ENCODE measurements around the gene ADGRG1. TPM values are rescaled to one million over a fixed set of nuclear protein-coding genes. Genes with fewer than 3 reads are reported as not detected.
"Not testable (repeated sequence)": the region's sequence is repeated elsewhere in the genome, so short reads cannot be mapped to it uniquely, and the experiment has no call there.

ADGRG1 gene
- total RNA-seq, 2 experiments from 2014 or later, result 3.3 to 3.7 TPM

- Mint-ChIP-seq H3K4me1 (ENCODE audit: low read depth) (peaks cover 70% of the 10 kb centered on the region), H3K27me3 (ENCODE audit: low read depth) (no peaks in the 10 kb centered on the region), H3K36me3 (ENCODE audit: low read depth) (peaks cover 55% of the 10 kb centered on the region), H3K4me3 (no peak overlapping the region), H3K27ac (no peak overlapping the region), H3K9me3 (ENCODE audit: insufficient read depth) (peaks cover 31% of the 10 kb centered on the region)
- POLR2A ChIA-PET, result interaction anchor here (1.2 to 5.0 kb wide), 4 partner anchors 7 to 142 kb away, joined by 6 to 34 read pairs (median 34); no protein-coding TSS in a partner anchor
- CTCF ChIA-PET, result interaction anchor here (1.1 to 7.7 kb wide), 9 partner anchors 7 to 142 kb away, joined by 3 to 179 read pairs (median 5); no protein-coding TSS in a partner anchor
- DNase-seq, result no peak
- ATAC-seq, result no peak
Observed at GRCh38 chr16:57593990-57594389, 34.4 kb upstream of the ADGRG1 start.

GRCh38 chr16:57594531-57595031 is 33.8 kb upstream of the ADGRG1 start:
- ATAC-seq (no peak), DNase-seq (no peak)
- Mint-ChIP-seq H3K27me3 (ENCODE audit: low read depth) (no peaks in the 10 kb centered on the region), H3K36me3 (ENCODE audit: low read depth) (peaks cover 61% of the 10 kb centered on the region), H3K4me1 (ENCODE audit: low read depth) (peaks cover 71% of the 10 kb centered on the region), H3K9me3 (ENCODE audit: insufficient read depth) (peaks cover 31% of the 10 kb centered on the region), H3K27ac (no peak overlapping the region), H3K4me3 (no peak overlapping the region)
- ChIA-PET POLR2A (interaction anchor here (1.2 to 5.0 kb wide), 3 partner anchors 7 to 53 kb away, joined by 5 to 34 read pairs (median 33); no protein-coding TSS in a partner anchor), CTCF (interaction anchor here (1.8 to 7.7 kb wide), 5 partner anchors 7 to 53 kb away, joined by 5 to 179 read pairs (median 107); no protein-coding TSS in a partner anchor)

DNA sequence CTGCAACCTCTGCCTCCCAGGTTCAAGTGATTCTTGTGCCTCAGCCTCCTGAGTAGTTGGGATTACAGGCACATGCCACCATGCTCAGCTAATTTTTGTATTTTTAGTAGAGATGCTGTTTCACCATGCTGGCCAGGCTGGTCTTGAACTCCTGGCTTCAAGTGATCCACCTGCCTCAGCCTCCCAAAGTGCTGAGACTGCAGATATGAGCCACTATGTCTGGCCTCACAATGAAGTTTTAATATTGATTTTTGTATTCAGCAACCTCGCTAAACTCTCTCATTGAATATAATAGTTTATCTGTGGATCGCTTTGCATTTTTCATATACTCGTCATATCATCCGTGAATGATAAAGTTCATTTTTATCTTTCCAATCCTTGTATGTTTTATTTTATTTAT is 32.2 kb upstream of the ADGRG1 start:
- Mint-ChIP-seq H3K9me3 (ENCODE audit: insufficient read depth) (peaks cover 31% of the 10 kb centered on the region), H3K36me3 (ENCODE audit: low read depth) (peaks cover 68% of the 10 kb centered on the region), H3K4me1 (ENCODE audit: low read depth) (peaks cover 72% of the 10 kb centered on the region)
- H3K27me3 Mint-ChIP-seq (ENCODE audit: low read depth); ATAC-seq; H3K27ac Mint-ChIP-seq; POLR2A ChIA-PET; DNase-seq; H3K4me3 Mint-ChIP-seq: not testable (repeated sequence)
- CTCF ChIA-PET, result interaction anchor here (1.5 to 6.8 kb wide), 2 partner anchors 16 to 52 kb away, joined by 9 to 105 read pairs; no protein-coding TSS in a partner anchor

- POLR2A ChIA-PET, result no interaction called here
- Mint-ChIP-seq H3K9me3 (ENCODE audit: insufficient read depth) (peaks cover 31% of the 10 kb centered on the region), H3K27me3 (ENCODE audit: low read depth) (no peaks in the 10 kb centered on the region), H3K36me3 (ENCODE audit: low read depth) (peaks cover 64% of the 10 kb centered on the region), H3K27ac (no peak overlapping the region), H3K4me3 (no peak overlapping the region), H3K4me1 (ENCODE audit: low read depth) (peaks cover 72% of the 10 kb centered on the region)
- DNase-seq (no peak), ATAC-seq (no peak)
- CTCF ChIA-PET, result interaction anchor here (5.8 to 8.6 kb wide), 3 partner anchors 14 to 49 kb away, joined by 93 to 111 read pairs (median 105); no protein-coding TSS in a partner anchor
Observed at GRCh38 chr16:57598437-57598836, 30.0 kb upstream of the ADGRG1 start.

DNA sequence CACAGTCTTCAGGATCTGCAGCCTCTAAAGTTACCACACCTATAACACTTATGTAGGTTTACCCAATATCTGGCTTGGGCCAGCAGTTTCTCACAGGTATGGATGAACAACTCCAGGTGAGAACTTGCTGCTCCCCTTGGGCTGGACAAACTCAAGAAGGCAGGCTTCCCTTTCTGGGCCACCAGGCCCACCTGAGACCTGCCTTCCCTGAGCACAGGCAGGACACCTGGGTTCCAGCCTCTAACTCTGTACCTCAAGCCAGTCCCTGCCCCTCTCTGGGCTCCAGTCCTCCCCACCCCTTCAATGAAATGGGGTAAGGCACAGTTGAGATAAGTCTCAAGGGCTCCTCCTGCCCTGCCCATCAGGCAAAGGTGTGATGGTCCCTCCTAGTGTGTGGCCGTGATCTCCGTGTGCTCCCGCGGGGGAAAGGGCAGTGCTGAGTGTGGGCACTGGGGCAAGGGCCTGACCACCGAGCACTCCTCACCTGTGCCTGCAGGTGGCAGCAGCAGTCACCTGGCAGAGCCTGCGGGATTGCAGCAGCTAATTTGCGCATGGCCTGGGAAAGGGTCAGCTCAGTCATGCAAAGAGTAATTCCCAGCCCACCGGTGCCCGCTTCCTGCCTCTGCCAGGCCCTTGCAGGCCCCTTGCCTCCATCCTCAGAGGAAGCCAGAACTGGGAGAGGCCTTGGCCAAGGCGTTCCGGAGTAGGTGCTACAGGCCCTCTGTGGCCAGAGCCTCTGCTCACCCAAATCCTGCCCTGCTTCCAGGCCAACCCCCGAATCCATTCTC is 28.2 kb upstream of the ADGRG1 start:
- Mint-ChIP-seq H3K27me3 (ENCODE audit: low read depth) (no peaks in the 10 kb centered on the region), H3K27ac (peak overlapping the region; percentile 99), H3K9me3 (ENCODE audit: insufficient read depth) (peaks cover 26% of the 10 kb centered on the region), H3K4me3 (peak overlapping the region; percentile 8), H3K4me1 (ENCODE audit: low read depth) (peaks cover 67% of the 10 kb centered on the region), H3K36me3 (ENCODE audit: low read depth) (peaks cover 53% of the 10 kb centered on the region)
- ChIA-PET POLR2A (interaction anchor here (1.0 to 2.6 kb wide), 3 partner anchors 8 to 10 kb away, joined by 3 to 34 read pairs (median 22); no protein-coding TSS in a partner anchor), CTCF (interaction anchor here (0.8 to 8.6 kb wide), 8 partner anchors 10 to 589 kb away, joined by 3 to 111 read pairs (median 48); no protein-coding TSS in a partner anchor)
- DNase-seq, result peak; percentile 44
- peak; percentile 16 for ATAC-seq

DNA sequence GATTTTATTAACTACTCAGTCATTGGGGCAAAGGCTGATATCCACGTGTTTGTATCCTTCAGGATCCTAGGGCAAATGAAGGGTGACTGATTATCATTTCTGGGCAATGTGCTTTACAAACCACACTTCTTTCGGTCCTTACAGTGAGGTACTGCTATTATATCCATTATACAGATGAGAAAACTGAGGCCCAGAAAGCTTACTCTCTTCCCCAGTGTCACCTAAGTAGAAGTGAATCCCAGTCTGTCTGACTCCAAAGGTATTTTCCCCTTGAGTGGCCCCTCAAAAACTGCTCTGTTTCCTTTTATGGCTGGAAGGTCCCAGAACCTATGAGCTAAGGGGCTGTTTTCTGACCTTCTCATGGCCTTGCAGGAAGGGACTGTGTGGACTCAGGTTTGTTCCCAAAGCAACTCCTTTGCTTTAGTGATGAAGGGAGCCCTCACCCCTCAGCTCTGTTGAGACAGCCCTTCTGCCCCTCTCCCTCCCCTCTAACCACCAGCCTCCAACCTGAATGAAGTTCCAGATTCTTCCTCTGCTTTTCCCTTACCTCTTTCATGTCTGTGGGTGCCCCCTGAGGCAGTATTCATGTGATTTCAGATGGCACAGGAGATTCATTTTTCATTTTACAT is 27.4 kb upstream of the ADGRG1 start:
- H3K27me3 Mint-ChIP-seq (ENCODE audit: low read depth), result no peaks in the 10 kb centered on the region
- ChIA-PET POLR2A (interaction anchor here (0.7 to 2.6 kb wide), 7 partner anchors 9 to 892 kb away, joined by 3 to 34 read pairs (median 10); no protein-coding TSS in a partner anchor), CTCF (interaction anchor here (1.1 to 8.6 kb wide), 13 partner anchors 10 to 134 kb away, joined by 3 to 111 read pairs (median 8); partner anchors contain the start of gene KATNB1)
- H3K4me1 Mint-ChIP-seq (ENCODE audit: low read depth), result peaks cover 69% of the 10 kb centered on the region
- ATAC-seq, result no peak
- DNase-seq, result no peak
- peaks cover 20% of the 10 kb centered on the region for H3K9me3 Mint-ChIP-seq (ENCODE audit: insufficient read depth)
- peak overlapping the region; percentile 99 for H3K27ac Mint-ChIP-seq
- H3K36me3 Mint-ChIP-seq (ENCODE audit: low read depth), result peaks cover 49% of the 10 kb centered on the region
- peak overlapping the region; percentile 30 for H3K4me3 Mint-ChIP-seq

GRCh38 chr16:57601801-57602478 is 26.5 kb upstream of the ADGRG1 start:
- DNase-seq, result peak; percentile 87
- Mint-ChIP-seq H3K27ac (peak overlapping the region; percentile 99), H3K36me3 (ENCODE audit: low read depth) (peaks cover 44% of the 10 kb centered on the region), H3K4me1 (ENCODE audit: low read depth) (peaks cover 71% of the 10 kb centered on the region), H3K9me3 (ENCODE audit: insufficient read depth) (peaks cover 19% of the 10 kb centered on the region), H3K27me3 (ENCODE audit: low read depth) (no peaks in the 10 kb centered on the region), H3K4me3 (peak overlapping the region; percentile 58)
- ChIA-PET CTCF (interaction anchor here (0.7 to 8.6 kb wide), 15 partner anchors 10 to 185 kb away, joined by 3 to 111 read pairs (median 6); partner anchors contain the start of gene KATNB1), POLR2A (interaction anchor here (0.7 to 2.6 kb wide), 8 partner anchors 8 to 893 kb away, joined by 3 to 34 read pairs (median 7); no protein-coding TSS in a partner anchor)
- peak; percentile 91 for ATAC-seq

- ChIA-PET CTCF (interaction anchor here (0.7 to 8.6 kb wide), 6 partner anchors 10 to 44 kb away, joined by 3 to 111 read pairs (median 50); no protein-coding TSS in a partner anchor), POLR2A (no interaction called here)
- Mint-ChIP-seq H3K36me3 (ENCODE audit: low read depth) (peaks cover 32% of the 10 kb centered on the region), H3K9me3 (ENCODE audit: insufficient read depth) (peaks cover 5% of the 10 kb centered on the region), H3K4me3 (no peak overlapping the region), H3K27ac (peak overlapping the region; percentile 99), H3K4me1 (ENCODE audit: low read depth) (peaks cover 82% of the 10 kb centered on the region), H3K27me3 (ENCODE audit: low read depth) (no peaks in the 10 kb centered on the region)
- DNase-seq (no peak), ATAC-seq (no peak)
Observed at GRCh38 chr16:57603115-57604024, 25.1 kb upstream of the ADGRG1 start.

DNA sequence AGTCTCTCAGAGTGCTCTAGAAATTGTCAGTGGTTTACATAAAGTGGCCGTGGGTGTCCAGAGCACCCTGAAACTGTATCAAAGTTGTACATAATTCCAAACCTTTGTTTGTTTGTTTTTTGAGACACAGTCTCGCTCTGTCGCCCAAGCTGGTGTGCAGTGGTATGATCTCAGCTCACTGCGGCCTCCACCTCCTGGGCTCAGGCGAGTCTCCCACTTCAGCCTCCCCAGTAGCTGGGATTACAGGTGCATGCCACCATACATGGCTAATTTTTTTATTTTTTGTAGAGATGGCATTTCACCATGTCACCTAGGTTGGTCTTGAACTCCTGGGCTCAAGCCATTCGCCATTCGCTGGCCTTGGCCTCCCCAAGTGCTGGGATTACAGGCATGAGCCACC is 24.3 kb upstream of the ADGRG1 start:
- ChIA-PET CTCF (interaction anchor here (1.4 to 8.6 kb wide), 2 partner anchors 26 to 45 kb away, joined by 4 to 93 read pairs; no protein-coding TSS in a partner anchor), POLR2A (no interaction called here)
- Mint-ChIP-seq H3K4me3 (no peak overlapping the region), H3K9me3 (ENCODE audit: insufficient read depth) (no peaks in the 10 kb centered on the region), H3K27ac (peak overlapping the region; percentile 61), H3K36me3 (ENCODE audit: low read depth) (peaks cover 25% of the 10 kb centered on the region), H3K4me1 (ENCODE audit: low read depth) (peaks cover 87% of the 10 kb centered on the region), H3K27me3 (ENCODE audit: low read depth) (no peaks in the 10 kb centered on the region)
- ATAC-seq, result no peak
- no peak for DNase-seq

- ChIA-PET POLR2A (no interaction called here), CTCF (interaction anchor here (1.4 to 7.7 kb wide), 3 partner anchors 14 to 42 kb away, joined by 4 to 134 read pairs (median 104); no protein-coding TSS in a partner anchor)
- Mint-ChIP-seq H3K4me1 (ENCODE audit: low read depth) (peaks cover 87% of the 10 kb centered on the region), H3K27ac (no peak overlapping the region), H3K27me3 (ENCODE audit: low read depth) (no peaks in the 10 kb centered on the region), H3K4me3 (no peak overlapping the region), H3K9me3 (ENCODE audit: insufficient read depth) (no peaks in the 10 kb centered on the region), H3K36me3 (ENCODE audit: low read depth) (peaks cover 14% of the 10 kb centered on the region)
- no peak for ATAC-seq
- DNase-seq, result no peak
Observed at GRCh38 chr16:57606147-57606846, 22.1 kb upstream of the ADGRG1 start.

Data from activated CD8-positive, alpha-beta T cell treated with anti-CD3 and anti-CD28 coated beads, Interleukin-2, amount 10 ng/mL, durations not matched to agents 7 days and 5 days (primary cell).